NCI-H226 (cell line): ENCODE measurements around the gene GAB4.
"Not testable (repeated sequence)": the region's sequence is repeated elsewhere in the genome, so short reads cannot be mapped to it uniquely, and the experiment has no call there.

ENCODE experiments used
- DNase-seq: peaks from one replicate; pipeline ENCODE4 v3.0.0-alpha.2; 2015

GAB4 gene

DNA sequence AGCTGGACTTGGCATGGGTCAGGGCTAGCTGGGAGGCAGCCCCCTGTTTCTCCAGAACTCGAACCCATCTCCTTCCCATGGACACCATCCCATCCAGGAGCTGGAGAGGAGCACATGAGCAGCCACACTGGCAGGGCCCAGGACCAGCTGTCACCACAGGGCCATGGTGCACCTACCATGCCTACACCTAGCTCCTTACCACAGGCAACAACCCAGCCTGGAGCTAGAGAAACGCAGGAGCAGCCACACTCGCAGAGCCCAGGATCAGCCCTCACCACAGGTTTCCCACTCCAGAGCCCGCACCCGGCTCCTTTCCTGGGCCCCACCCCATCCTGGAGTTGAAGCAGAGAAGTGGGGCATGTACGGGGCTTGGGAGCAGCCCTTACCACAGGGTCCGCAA lies 50.2 kb downstream of the GAB4 start:
- DNase-seq, result no peak

DNA sequence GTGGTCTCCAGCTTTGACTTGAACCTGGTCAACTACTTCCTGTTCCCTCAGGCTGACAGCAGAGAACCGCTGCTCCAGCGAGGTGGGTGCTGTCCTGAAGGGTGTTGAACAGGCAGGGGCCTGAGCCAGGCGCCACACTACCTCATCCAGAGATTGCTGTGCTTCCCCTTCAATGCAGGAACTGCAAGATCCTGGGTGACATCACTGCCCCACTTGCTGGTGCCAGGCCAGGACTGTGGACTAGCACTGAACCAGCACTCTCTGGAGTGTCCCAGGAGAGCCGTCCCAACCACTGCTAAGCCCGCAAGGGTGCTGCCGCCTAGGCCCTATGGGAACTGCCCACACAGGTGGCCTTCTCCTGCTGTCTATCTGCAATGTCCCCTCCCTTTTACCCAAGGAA lies 51.7 kb downstream of the GAB4 start:
- DNase-seq, result no peak

DNA sequence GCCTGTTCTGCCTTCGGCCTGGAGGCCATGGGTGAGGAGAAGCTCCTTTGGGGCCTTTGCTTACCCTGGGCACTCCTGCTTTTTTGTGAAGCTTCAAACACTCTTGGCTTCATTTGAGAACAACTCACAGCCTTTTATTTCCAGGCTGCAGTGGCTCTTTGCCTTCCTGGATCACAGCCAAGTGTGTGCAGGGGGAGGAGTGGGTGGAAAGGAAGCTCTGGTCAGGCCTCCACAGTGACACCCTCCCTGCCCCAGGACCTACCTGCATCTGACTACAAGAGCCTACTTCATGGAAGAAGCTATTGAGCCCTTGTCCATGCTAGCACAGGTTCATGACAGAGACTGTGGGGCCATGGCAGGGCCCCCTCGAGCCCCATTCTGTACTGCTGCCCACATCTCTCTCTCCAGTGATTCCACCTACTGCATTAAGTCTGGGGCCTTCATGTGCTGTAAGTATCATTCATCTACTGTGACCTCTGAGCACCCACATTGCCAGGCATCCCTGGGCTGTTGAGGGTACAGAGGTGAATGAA lies 52.3 kb downstream of the GAB4 start:
- no peak for DNase-seq

DNA sequence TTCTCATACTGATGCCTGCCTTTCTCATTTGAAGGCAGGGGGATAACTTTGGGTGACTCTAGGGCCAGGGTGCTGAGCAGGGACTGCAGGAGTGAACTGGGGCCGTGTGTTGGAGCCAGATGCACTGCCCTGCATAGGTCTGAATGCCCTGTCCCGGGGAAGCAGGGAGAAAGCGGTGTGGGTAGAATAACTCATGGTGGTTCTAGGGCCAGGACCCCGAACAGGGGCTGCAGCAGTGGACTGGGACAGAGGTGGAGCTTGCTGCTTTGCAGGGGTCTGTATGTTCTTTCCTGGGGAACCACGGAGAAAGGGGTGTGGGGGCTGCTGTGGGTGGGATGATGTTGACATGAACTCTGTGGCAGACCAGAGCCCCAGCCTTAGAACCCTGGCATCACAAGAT lies 52.9 kb downstream of the GAB4 start:
- DNase-seq, result no peak

DNA sequence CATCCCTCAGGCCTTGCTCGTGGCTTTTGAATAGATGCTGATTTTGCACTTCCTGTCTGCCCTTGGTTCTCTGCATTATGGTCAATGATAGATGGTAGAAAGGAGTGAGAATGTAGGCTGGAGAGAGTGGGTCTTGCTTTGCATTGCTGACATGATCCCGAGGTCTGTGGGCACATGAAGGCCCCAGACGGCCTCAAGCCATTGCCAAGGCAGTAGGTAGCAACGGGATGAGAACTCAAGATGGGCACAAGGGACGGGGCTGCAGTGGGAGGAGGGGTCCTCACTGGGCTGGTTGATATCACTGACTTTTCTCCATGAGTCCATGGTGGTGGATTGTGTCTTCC lies 54.0 kb downstream of the GAB4 start:
- DNase-seq, result no peak

DNA sequence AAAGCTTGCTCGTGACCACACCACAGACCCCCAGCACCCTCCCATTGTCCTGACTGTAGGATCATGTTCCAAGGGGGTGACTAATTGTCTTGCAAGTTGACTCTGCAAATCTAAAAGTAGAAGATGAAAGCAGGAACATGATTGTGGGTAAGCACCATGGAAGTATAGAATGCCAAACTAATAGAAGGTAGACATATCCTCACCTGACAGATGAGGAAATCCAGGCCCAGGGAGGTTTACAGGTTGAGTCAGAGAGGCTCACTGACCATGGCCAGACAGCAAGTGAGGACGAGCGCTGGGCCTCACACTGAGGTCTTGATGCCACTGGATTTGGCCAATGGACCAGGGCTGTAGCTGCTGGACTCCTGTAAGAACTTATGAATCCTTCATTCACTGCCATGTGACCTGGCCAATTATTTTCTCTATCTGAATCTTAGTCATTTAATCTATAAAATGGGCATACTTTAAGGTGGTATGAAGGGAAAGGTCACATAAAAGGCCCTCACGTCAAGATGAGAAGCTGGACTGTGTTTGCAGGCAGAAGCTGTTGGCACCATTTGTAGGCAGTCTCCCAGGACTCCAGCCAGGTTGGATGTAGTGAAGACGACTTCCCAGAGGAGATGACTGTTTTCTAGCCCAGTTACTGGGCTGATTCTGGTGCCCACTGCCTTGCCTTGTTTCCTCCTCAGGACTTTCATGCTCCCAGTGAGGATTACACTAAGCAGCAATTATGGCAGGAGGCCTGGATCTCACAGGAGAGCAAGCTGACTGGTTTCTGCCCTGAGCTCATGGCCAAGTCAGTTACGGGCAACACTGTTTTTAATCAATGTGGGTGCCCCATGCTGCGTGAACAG lies 54.6 kb downstream of the GAB4 start:
- no peak for DNase-seq

DNA sequence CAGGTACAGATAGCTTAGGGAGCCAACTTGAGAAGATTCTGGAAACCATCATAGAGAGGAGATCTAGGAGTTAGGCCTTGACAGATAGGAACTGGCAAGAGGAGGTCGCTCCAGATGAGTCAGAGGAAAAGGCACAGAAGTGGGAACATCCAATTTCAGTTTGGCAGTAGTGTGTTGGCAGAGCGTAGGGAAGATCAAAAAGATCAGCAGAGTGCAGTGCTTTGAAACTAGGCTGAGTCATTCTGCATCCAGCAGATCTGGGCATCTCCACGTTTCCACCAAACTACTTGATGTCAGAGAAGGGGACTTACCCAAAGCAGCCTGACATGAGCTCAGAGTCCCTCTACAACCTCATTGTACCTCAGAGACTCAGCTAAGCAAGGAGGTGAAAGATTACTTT lies 58.5 kb downstream of the GAB4 start:
- no peak for DNase-seq

DNA sequence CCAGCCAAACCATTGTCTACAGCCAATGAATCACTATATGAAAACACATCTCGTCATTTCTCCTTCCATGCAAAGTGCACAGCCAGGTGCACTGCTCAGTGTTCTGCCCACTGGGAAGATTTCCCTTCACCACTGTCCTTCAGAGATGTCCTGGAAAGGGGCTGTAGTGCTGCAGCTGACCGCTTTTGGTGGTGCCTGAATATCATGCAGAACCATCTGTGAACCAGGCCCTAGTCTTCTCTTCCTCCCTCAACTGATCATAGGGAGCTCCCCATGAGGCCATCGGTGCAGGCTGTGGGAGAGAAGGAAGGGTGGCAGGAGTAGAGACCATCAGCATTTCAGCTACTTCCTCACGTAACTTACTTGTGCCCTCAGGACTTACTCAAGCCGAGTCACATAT lies 70.2 kb downstream of the GAB4 start:
- DNase-seq, result no peak

DNA sequence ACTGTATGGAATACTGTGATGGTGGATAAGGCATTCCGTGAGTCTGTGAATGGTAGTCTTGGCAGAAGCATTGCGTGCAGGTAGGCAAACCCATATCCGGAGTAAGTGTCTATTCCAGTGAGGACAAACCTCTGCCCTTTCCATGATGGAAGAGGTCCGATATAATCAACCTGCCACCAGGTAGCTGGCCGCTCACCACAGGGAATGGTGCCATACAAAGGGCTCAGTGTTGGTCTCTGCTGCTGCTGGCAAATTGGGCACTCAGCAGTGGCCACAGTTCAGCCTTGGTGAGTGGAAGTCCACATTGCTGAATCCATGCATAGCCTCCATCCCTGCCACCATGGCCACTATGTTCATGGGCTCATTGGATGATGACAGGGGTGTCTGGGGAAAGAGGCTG lies 70.8 kb downstream of the GAB4 start:
- DNase-seq, result not testable (repeated sequence)

DNA sequence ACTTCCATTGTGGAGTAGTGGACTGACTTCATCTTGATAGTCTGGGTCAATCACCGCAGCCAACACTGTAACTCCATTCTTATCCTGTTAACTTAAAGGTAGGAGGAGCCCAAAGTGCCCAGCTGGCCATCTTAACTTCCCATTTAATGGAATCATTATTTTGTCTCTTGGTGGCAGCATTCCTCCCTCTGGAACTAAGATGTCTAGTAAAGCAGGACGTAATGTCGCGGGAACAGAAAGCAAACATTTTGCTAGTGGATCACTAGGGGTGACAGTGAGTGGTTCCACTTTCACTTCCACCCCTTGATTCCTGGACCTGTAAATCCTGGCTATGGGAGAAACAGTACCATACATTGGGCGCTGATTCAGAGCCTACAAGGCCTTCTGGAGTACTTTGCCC lies 71.4 kb downstream of the GAB4 start:
- DNase-seq, result no peak

DNA sequence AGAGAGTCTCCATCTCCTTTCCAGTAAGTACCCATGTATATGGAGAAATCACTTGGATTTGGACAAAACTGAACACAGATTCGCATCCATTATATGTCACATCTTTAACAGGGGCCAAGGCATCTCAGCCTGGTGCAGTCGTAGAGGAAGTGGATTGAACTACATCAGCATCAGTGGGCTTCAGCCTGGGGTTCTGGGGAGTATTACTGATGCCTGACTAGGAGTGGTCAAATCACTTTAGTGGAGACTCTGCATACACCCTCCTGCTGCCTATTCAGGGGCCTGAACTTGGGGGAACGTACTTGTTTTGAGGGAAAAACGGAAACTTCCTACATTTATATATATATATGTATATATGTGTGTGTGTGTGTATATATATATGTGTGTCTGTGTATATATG lies 72.8 kb downstream of the GAB4 start:
- no peak for DNase-seq

DNA sequence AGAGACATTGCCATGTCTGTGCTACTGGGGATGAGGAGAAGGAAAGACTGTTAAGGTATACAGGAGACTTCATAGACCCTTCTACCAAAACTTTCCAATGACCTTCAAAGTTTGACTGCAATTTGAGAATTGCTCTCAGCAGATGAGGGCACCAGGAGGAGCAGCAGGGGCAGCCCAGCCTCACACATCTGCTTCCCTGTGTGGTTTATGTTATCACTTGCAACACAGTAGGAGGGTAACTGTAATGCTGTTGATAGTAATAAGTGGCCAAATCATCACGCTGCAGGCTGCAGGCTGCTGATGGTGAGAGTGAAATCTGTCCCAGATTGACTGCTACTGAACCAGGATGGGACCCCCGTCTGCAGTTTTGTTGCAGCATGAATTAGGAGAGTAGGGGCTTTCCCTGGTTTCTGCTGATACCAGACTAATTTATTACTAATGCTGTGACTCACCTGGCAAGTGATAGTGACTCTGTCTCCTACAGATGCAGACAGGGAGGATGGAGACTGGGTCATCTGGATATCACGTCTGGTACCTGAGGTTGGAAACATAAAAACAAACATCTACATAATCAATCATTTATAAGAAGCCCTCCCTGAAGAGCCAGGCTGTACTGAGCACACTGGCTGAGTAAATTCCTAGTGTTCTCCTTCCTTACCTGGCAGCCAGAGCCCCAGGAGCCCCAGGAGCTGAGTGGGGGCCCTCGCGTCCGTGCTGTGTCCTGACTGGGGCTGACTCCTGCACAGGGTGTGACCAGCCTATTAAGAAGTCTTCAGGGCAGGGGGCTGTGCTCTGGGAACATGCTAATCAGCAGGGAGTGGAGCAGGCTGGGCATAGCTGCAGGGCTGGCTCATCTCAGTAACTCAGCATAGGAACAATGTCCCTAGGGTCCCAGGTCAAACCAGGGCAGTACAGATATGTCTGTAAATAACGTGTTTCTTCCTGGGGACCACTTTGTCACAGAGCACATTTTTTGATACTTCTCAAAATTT lies 74.4 kb downstream of the GAB4 start:
- DNase-seq, result no peak

DNA sequence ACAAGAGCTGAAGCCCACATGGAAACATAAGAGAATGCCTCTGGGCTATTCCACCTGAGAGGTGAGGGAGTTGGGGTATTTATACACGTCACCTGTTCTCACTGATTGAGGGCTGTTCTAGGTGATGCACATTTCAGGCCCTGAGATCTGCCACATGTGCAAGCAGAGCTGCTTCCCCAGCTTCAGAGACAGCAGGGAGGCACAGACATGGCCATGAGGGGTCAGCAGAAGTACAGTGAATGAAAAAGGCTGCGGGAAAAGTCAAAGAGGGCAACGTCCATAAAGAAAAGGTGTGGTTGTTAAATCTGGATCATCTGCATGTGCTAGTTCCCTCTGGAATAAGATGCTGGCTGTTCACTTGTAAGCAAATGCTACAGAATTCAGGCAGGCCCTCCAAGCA lies 75.4 kb downstream of the GAB4 start:
- no peak for DNase-seq

DNA sequence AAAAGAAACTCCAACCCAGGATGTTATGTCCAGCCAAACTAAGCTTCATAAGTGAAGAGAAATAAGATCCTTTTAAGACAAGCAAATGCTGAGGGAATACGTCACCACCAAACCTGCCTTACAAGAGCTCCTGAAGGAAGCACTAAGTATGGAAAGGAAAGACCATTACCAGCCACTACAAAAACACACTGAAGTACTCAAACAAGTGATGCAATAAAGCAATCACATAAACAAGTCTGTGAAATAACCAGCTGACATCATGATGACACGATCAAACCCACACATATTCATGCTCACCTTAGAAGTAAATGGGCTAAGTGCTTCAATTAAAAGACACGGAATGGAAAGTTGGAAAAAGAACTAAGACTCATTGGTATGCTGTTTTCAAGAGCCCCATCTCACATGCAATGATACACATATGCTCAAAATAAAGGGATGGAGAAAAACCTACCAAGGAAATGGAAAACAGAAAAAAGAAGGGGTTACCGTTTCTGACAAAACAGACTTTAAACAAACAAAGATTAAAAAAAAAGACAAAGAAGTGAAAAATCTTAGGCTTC lies 82.5 kb downstream of the GAB4 start:
- DNase-seq, result no peak

DNA sequence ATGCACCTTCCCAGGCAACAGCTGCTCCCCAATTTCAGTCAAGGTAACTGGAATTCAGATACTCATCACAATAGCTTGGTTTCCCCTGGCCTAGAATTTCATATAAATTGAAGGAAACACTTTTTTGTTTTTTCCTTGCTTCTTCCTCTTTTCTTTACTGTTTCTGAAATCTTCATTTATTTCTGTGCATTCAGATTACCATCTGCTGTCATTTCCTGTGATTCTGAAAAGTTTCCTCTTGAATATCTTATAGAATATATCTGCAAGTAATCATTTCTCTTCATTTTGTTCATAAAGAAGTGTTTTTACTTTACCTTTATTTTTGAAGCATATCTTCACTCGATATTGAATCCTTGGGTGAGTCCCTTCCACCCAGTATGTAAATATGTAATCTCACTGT lies 85.3 kb downstream of the GAB4 start:
- DNase-seq, result no peak

DNA sequence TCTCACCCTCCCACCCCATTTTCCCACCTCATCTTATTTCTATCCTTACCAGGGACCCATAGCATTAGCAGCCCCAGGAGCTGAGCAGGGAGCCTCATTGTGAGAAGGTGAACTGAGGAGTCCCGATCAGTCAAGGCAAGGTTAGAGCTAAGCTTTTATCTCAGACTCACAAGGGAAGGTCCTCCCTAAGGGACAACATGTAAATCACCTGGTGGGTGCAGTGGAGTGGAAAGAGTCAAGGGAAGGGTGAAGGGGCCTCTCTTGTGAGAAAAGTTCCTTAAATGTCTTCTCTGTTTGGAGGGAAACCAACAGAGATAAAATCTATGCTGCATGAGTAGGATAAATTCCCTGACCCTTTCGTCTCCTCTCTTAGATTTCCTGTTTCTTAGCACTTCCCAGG lies 85.9 kb downstream of the GAB4 start:
- DNase-seq, result no peak

DNA sequence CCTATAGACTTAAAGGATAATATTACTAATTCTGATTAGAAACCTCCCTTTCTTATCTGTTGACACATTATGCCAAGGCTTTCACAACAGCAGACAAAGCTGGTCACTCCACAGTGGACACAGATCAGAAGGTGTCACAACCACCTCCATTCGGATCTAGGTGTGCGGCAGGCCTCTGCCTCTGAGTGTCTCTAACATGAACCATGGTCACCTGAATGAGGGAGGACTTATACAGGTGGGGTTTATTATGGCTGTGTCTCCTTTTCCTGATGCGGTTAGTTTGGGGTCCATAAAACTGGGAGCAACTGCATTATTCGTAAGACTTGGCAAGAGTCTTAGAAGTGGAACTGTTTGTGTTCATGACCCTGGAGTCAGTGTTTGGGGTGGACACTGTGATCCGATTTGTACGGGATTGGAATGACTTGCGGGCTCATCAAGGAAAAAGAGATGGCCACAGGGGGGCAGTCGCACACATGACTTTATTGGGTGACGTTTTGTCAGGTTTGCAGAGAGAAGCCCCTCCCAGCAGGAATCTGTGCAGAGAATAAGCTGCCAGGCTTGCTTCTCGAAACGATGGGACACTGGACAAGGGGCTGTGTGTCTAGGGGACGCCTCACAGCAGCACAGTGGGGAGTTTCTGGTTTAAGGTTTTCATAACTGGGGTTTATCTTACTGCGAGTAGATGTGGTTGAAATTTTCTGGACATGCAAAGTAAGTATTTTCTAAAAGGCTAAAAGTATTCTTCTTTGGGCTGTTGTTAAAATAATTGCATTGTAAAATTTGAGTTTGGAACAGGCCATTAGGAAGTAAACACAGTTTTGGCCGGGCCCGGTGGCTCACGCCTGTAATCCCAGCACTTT lies 90.6 kb downstream of the GAB4 start:
- DNase-seq, result no peak

DNA sequence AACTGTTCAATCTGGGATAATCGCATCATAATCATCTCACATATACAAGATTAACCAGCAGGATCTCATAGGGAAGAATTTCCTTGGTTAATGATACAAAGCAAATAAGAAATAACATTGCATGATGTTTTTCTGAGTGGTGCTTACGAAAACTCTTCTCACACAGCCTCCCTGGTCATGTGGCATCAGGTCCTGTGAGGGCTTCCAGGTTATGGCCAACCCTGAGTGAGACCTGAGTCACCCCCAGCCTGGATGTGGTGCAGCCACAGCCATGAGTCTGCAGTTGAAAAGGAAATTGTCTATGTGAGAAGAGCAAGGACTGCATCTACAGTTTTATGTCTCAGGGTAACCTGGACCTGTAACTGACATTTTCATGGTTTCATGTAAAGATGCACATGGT lies 92.3 kb downstream of the GAB4 start:
- no peak for DNase-seq

DNA sequence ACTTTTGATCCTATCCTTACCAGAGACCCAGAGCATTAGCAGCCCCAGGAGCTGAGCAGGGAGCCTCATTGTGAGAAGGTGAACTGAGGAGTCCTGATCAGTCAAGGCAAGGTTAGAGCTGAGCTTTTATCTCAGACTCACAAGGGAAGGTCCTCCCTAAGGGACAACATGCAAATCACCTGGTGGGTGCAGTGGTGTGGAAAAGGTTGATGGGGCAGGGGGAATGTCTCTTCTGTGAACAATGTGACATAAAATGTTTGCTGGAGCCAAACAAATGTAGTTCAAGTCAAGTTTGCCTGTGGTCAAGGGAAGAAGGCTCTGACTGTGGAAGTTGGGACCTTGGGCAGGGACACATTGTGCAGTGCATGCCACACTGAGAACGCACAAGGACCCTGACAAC lies 93.1 kb downstream of the GAB4 start:
- not testable (repeated sequence) for DNase-seq

DNA sequence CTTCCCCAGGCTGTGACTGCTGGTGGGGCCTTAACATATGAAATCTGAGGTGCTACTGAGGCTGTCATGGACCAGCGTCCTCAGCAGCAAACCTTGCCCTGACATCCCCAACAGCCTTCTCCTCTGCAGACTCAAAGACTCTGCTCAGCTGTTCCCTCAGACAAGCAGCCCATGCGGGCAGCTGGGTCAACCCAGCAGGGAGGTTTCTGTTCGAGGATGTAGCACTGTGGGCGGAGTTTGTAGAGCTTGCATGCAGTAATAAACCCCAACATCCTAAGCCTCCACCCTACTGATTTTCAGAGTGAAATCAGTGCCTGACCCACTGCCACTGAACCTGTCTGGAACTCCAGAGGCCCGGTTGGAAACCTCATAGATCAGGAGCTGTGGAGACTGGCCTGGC lies 94.0 kb downstream of the GAB4 start:
- no peak for DNase-seq

DNA sequence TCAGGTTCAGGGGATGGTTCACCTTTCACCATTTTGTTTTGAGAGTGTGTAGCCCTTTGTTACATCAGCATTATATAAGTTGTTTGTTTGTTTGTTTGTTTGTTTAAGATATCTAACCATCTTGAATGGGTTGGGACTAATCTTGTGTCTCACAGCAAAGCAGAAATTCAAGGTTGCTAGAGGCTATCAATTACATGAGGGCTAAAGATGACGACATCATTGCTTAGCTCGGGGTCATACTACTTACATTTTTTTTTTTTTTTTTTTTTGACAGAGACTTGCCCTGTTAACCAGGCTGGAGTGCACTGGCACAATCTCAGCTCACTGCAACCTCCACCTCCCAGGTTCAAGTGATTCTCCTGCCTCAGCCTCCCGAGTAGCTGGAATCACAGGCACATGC lies 95.7 kb downstream of the GAB4 start:
- no peak for DNase-seq
